ENCODE data around the gene FALEC.

DNA sequence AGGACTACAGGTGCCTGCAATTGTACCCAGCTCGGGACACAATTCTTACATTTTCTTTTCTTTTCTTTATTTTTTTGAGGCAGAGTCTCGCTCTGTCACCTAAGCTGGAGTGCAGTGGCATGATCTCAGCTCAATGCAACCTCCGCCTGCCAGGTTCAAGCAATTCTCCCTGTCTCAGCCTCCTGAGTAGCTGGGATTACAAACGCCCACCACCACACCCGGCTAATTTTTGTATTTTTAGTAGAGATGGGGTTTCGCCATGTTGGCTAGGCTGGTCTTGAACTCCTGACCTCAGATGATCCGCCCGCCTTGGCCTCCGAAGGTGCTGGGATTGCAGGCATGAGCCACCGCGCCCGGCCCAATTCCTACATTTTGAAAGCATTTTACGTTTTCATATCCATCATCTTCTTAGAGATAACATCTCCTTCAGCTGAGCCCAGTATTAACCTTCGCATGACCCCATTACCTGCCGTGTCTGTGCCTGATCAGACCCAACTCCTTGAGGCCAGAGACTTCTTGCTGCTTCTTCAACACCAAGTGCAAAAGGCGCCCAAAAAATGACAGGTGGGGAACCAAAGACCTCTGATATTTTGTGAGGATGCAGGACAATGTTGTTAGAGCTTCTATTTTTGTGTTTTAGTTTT, 30.9 kb downstream of the FALEC start:
- TF ChIP-seq CTCF (IDR thresholded peaks at IDR 0.05) (no peak), POLR2A (IDR thresholded peaks at IDR 0.05) (no peak)

All from lower leg skin (tissue), 3 donors.